NB4 (cell line): ENCODE measurements around the gene LYPD1.
A peak's percentile ranks its signal among the peaks of the same experiment; 100 is the strongest.

Experiments
- CTCF ChIP-seq: IDR thresholded peaks from one replicate; pipeline ENCODE4 v1.5.1; 2012; ENCODE audit warnings: low read depth, low read length
- TF ChIP-seq, protein P1 (sequence below): IDR thresholded peaks from 2 replicates; pipeline ENCODE4 v1.6.1; 2011; ENCODE audit warnings: low read depth, low read length

DNA sequence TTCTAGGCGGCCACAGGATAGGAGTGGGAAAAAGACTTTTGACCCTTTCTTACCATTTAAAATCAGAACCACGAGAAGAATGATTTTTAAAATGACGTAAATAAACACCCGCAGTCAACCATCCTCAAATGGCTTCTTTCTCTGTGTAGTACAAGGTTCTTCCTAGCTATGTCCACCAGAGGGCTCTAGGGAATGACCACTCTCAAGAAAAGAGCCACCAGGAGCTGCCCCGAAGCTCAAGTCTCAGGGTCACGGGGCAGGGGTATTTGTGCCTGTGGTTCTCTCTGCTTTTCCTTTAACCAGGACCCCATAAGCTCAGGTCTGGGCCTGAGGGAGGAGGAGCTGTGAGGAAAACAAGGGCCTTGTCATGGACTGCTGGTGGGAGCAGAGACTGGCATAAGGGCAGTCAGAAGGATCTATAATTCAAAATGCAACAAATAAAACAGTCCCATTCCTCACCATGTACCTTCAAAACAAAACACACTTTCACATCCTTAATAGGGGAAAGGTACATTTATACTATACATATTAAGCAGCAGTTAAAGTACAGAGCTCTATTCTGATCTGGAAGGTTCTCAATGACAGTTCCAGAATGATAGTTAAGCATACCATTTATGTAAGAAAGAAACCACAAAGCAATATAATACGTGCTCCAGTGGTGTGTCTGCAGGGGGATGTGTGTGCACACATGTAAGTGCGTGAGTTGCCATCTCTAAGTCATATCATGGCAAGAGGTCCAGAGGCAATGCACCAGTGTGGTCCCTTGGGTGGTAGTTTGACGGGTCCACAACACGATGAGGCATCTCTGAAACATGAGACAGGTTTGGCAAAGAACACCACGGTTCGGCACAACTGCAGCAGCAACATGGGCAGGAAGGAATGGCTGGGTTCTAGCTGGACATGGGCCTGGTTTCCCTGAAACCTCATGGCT, 18.6 kb downstream of the LYPD1 start:
- peak; percentile 68 for TF ChIP-seq CTCF
- TF ChIP-seq, protein P1, sequence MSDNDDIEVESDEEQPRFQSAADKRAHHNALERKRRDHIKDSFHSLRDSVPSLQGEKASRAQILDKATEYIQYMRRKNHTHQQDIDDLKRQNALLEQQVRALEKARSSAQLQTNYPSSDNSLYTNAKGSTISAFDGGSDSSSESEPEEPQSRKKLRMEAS, result no peak
